ENCODE data around the gene SCUBE3. TPM values are rescaled to one million over a fixed set of nuclear protein-coding genes. Genes with fewer than 3 reads are reported as not detected.

The SCUBE3 gene
- total and polyA plus RNA-seq, 9 of the 15 experiments (the other 6 are each of a cell fraction or from before 2014, with no cell fraction given): 0.01 to 0.11 TPM; not detected in 7

- TF ChIP-seq SMAD4 (CRISPR knock-in tag; conservative IDR thresholded peaks at IDR 0.05) (peak; percentile 95), NCOA1 (IDR thresholded peaks at IDR 0.05; ENCODE audit: low read depth) (peak; percentile 94), MAFK (IDR thresholded peaks at IDR 0.05; ENCODE audit: low read length) (no peak), MTA2 (IDR thresholded peaks at IDR 0.05; ENCODE audit: low read depth) (0 out of 2 replicates have a peak, but pooled peaks have one; percentile 13), HLTF (IDR thresholded peaks at IDR 0.05) (no peak), POLR3A (IDR thresholded peaks at IDR 0.05; ENCODE audit: borderline replicate concordance, extremely low read depth, insufficient read depth, insufficient read length) (no peak), TFAP4 (CRISPR knock-in tag; IDR thresholded peaks at IDR 0.05; ENCODE audit: borderline replicate concordance) (peak; percentile 96), FOXP1 (CRISPR knock-in tag; IDR thresholded peaks at IDR 0.05) (peak; percentile 25; the same call in 1 of the 2 replicates), EP400 (IDR thresholded peaks at IDR 0.05) (peak; percentile 96), BCLAF1 (IDR thresholded peaks at IDR 0.05; ENCODE audit: borderline replicate concordance in 1 of 2, control insufficient read depth in 1 of 2, low read depth in 2 of 2, low read length in 1 of 2) (no peak), ZBTB40 (IDR thresholded peaks at IDR 0.05) (no peak), ZBTB40 (CRISPR knock-in tag; IDR thresholded peaks at IDR 0.05) (no peak)
- TF ChIP-seq, protein P1, sequence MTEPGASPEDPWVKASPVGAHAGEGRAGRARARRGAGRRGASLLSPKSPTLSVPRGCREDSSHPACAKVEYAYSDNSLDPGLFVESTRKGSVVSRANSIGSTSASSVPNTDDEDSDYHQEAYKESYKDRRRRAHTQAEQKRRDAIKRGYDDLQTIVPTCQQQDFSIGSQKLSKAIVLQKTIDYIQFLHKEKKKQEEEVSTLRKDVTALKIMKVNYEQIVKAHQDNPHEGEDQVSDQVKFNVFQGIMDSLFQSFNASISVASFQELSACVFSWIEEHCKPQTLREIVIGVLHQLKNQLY (CRISPR knock-in tag; conservative IDR thresholded peaks at IDR 0.05): 0 out of 4 replicates have a peak, but pooled peaks of 1 of the 2 experiments have one; percentile 80
Measured at GRCh38 chr6:35259194-35259947, 45.6 kb downstream of the SCUBE3 start, which contains the start of gene ZNF76 (continued).
